GM23338 (cell line): Measurements from ENCODE around the gene GLIS2. TPM values are rescaled to one million over a fixed set of nuclear protein-coding genes. Genes with fewer than 3 reads are reported as not detected.

Experiments used
- ATAC-seq: fragments of 200-7000 bp; cut with Tn5 transposase; 3 replicates; pipeline ENCODE4 v1.9.1; 2020
- DNase-seq: peaks from one replicate; pipeline ENCODE4 v3.0.0-alpha.2; 2015; ENCODE audit warnings: low spot score
- H2AFZ ChIP-seq: fragments of 200-600 bp; sonication (generic); 2 replicates; pipeline ENCODE4 v1.8.0; 2016; ENCODE audit warnings: antibody characterized with exemption, mild to moderate bottlenecking, moderate library complexity
- H3F3A ChIP-seq: fragments of 200-600 bp; sonication (generic); replicated peaks from 2 replicates; pipeline ENCODE4 v1.8.0; 2017; ENCODE audit warnings: antibody characterized with exemption, mixed run types, low read depth
- H3K27ac ChIP-seq: fragments of 200-600 bp; sonication (generic); 2 replicates; pipeline ENCODE4 v1.6.1; 2016; ENCODE audit warnings: low read depth
- H3K27me3 ChIP-seq: fragments of 200-600 bp; sonication (generic); 2 replicates; pipeline ENCODE4 v1.8.0; 2016; ENCODE audit warnings: mild to moderate bottlenecking, mixed run types, moderate library complexity; ENCODE audit not compliant: insufficient read depth
- H3K36me3 ChIP-seq: fragments of 200-600 bp; sonication (generic); 2 replicates; pipeline ENCODE4 v1.8.0; 2016; ENCODE audit warnings: mild to moderate bottlenecking; ENCODE audit not compliant: insufficient read depth
- H3K4me1 ChIP-seq: fragments of 200-600 bp; sonication (generic); 2 replicates; pipeline ENCODE4 v1.8.0; 2016; ENCODE audit warnings: mild to moderate bottlenecking, moderate library complexity; ENCODE audit not compliant: insufficient read depth
- H3K4me2 ChIP-seq: fragments of 200-600 bp; sonication (generic); 2 replicates; pipeline ENCODE4 v1.7.1; 2017; ENCODE audit warnings: mixed run types
- H3K4me3 ChIP-seq: fragments of 200-600 bp; sonication (generic); 2 replicates; pipeline ENCODE4 v1.6.1; 2016; ENCODE audit warnings: mixed run types
- H3K79me2 ChIP-seq: fragments of 200-600 bp; sonication (generic); replicated peaks from 2 replicates; pipeline ENCODE4 v1.8.0; 2017; ENCODE audit warnings: mild to moderate bottlenecking; ENCODE audit not compliant: insufficient read depth
- H3K9me2 ChIP-seq: fragments of 200-600 bp; sonication (generic); 2 replicates; pipeline ENCODE4 v1.8.0; 2017; ENCODE audit not compliant: insufficient read depth
- H4K20me1 ChIP-seq: fragments of 200-600 bp; sonication (generic); replicated peaks from 2 replicates; pipeline ENCODE4 v1.8.0; 2017; ENCODE audit warnings: mild to moderate bottlenecking; ENCODE audit not compliant: insufficient read depth
- H3K27ac Mint-ChIP-seq: 2 replicates; pipeline ENCODE4 v1.8.0; 2020; ENCODE audit warnings: inconsistent platforms, mild to moderate bottlenecking, moderate library complexity, mixed read lengths
- H3K27me3 Mint-ChIP-seq: 3 replicates; pipeline ENCODE4 v1.8.0; 2022; ENCODE audit warnings: low read depth, mild to moderate bottlenecking, moderate library complexity, mixed read lengths, inconsistent platforms; ENCODE audit not compliant: insufficient read depth, poor library complexity
- H3K36me3 Mint-ChIP-seq: 3 replicates; pipeline ENCODE4 v1.8.0; 2021; ENCODE audit warnings: low read depth, mild to moderate bottlenecking, inconsistent platforms, moderate library complexity, mixed read lengths
- H3K4me1 Mint-ChIP-seq: 3 replicates; pipeline ENCODE4 v1.8.0; 2020; ENCODE audit warnings: mild to moderate bottlenecking, inconsistent platforms, mixed read lengths
- H3K4me3 Mint-ChIP-seq: 3 replicates; pipeline ENCODE4 v1.8.0; 2021; ENCODE audit warnings: moderate library complexity, mild to moderate bottlenecking, inconsistent platforms, mixed read lengths
- H3K9me3 Mint-ChIP-seq: 3 replicates; pipeline ENCODE4 v1.8.0; 2020; ENCODE audit warnings: moderate library complexity, mild to moderate bottlenecking, inconsistent platforms, mixed read lengths
- EZH2 ChIP-seq: fragments of 200-600 bp; sonication (generic); IDR thresholded peaks from one replicate; pipeline ENCODE4 v1.8.0; 2017; ENCODE audit warnings: antibody characterized with exemption, mild to moderate bottlenecking, low read depth; ENCODE audit not compliant: unreplicated experiment
- JUNB ChIP-seq: IDR thresholded peaks from one replicate; pipeline ENCODE4 v1.6.1; 2016; ENCODE audit warnings: antibody characterized with exemption; ENCODE audit not compliant: unreplicated experiment
- POLR2AphosphoS5 ChIP-seq: IDR thresholded peaks from 2 replicates; pipeline ENCODE4 v1.6.1; 2016; ENCODE audit warnings: antibody characterized with exemption, low read depth
- STAT1 ChIP-seq: IDR thresholded peaks from one replicate; pipeline ENCODE4 v1.6.1; 2016; ENCODE audit warnings: antibody characterized with exemption; ENCODE audit not compliant: unreplicated experiment
- ZNF114 ChIP-seq: fragments of 250-450 bp; sonication (Bioruptor Pico); IDR thresholded peaks from 2 replicates; pipeline ENCODE4 v1.5.0; 2020; ENCODE audit warnings: mild to moderate bottlenecking, moderate library complexity
- ZNF331 ChIP-seq: fragments of 250-450 bp; sonication (Bioruptor Pico); IDR thresholded peaks from 2 replicates; pipeline ENCODE4 v1.5.0; 2020; ENCODE audit warnings: low read depth, mild to moderate bottlenecking, moderate library complexity
- ZNF462 ChIP-seq: fragments of 250-450 bp; sonication (Bioruptor Pico); IDR thresholded peaks from 2 replicates; pipeline ENCODE4 v1.5.0; 2020; ENCODE audit warnings: mild to moderate bottlenecking, moderate library complexity
- polyA plus RNA-seq: library from polyadenylated mRNA; unstranded; fragments of >200 nt; fragmentation: Nextera tagmentation; extraction: Ambion mirVana; gene quantifications from 2 replicates; pipeline ENCODE4 v1.2.1, GENCODE V29; 2016
- total RNA-seq: library from RNA; depleted of rRNA; stranded (reverse); fragments of >200 nt; shearing (Covaris generic); gene quantifications from 2 replicates; pipeline ENCODE4 v1.2.3, GENCODE V29; 2014

GLIS2 gene
- total and polyA plus RNA-seq, 2 experiments from 2014 or later: 8.2 to 10.2 TPM

GRCh38 chr16:4303973-4304372 is 11.9 kb upstream of the GLIS2 start (continued):
- TF ChIP-seq ZNF462 (CRISPR knock-in tag): no peak

- DNase-seq (peak; percentile 50), ATAC-seq (peak; percentile 8)
- peaks cover 34% of the 10 kb centered on the region for H3K27me3 Mint-ChIP-seq
- peak overlapping the region; percentile 93 for H3K4me3 Mint-ChIP-seq
- no peak for TF ChIP-seq ZNF331 (CRISPR knock-in tag)
- TF ChIP-seq STAT1: no peak
- no peak for TF ChIP-seq ZNF114 (CRISPR knock-in tag)
- no peak for TF ChIP-seq ZNF462 (CRISPR knock-in tag)
- TF ChIP-seq EZH2: no peak
- TF ChIP-seq JUNB: no peak
- TF ChIP-seq POLR2AphosphoS5: 0 out of 2 replicates have a peak, but pooled peaks have one; percentile 18
- H4K20me1 ChIP-seq: no peaks in the 10 kb centered on the region; the same call in 1 of the 2 replicates
- no peaks in the 10 kb centered on the region for H3K27me3 ChIP-seq
- H3K27ac ChIP-seq: peak overlapping the region; percentile 88
- H2AFZ ChIP-seq: no peak overlapping the region
- H3K9me3 Mint-ChIP-seq: no peaks in the 10 kb centered on the region; the same call in 2 of the 3 replicates
- H3K36me3 ChIP-seq: 0 out of 2 replicates have a peak, but pooled peaks cover 8% of the 10 kb centered on the region
- peaks cover 42% of the 10 kb centered on the region for H3K4me1 Mint-ChIP-seq
- peaks cover 23% of the 10 kb centered on the region for H3K79me2 ChIP-seq
- H3K36me3 Mint-ChIP-seq: peaks cover 12% of the 10 kb centered on the region
- H3K9me2 ChIP-seq: no peaks in the 10 kb centered on the region
- H3K4me3 ChIP-seq: peak overlapping the region; percentile 97
- H3K4me2 ChIP-seq: peak overlapping the region; percentile 100
- peak overlapping the region; percentile 97 for H3K27ac Mint-ChIP-seq
- H3F3A ChIP-seq: peaks cover 37% of the 10 kb centered on the region
- peaks cover 23% of the 10 kb centered on the region; the same call in 1 of the 2 replicates for H3K4me1 ChIP-seq
Measured at GRCh38 chr16:4306470-4307214, 9.2 kb upstream of the GLIS2 start.
